GM18858 (cell line): Measurements from ENCODE around the gene COL19A1.

ENCODE experiments used
- ATAC-seq: cut with Tn5 transposase; IDR thresholded peaks from one replicate; pipeline ENCODE4 v1.9.1; 2021; ENCODE audit not compliant: unreplicated experiment

COL19A1 gene

GRCh38 chr6:70045413-70045812 lies 179.1 kb downstream of the COL19A1 start:
- ATAC-seq: no peak

- no peak for ATAC-seq
These were observed 185.1 kb downstream of the COL19A1 start for GRCh38 chr6:70051197-70052124.

- no peak for ATAC-seq
These were observed 192.8 kb downstream of the COL19A1 start for GRCh38 chr6:70059039-70059719.

DNA sequence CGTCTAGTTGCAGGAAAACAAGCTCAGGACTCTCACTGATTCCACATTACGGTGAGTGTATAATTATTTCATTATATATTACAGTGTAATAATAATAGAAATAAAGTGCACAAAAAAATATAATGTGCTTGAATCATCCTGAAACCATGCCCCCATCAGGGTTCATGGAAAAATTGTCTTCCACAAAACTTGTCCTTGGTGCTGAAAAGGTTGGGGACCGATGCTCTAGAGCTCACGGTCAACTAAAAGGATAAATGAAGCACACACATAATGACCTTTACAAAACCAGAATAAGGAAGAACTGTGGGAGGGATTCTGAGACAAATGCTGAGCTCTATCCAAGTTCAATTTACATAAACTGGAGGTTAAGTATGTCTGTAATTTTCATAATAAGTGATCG lies 194.3 kb downstream of the COL19A1 start:
- ATAC-seq: no peak

- ATAC-seq: no peak
These were observed 195.2 kb downstream of the COL19A1 start for GRCh38 chr6:70061546-70061945.

GRCh38 chr6:70062010-70062409 lies 195.7 kb downstream of the COL19A1 start:
- no peak for ATAC-seq

DNA sequence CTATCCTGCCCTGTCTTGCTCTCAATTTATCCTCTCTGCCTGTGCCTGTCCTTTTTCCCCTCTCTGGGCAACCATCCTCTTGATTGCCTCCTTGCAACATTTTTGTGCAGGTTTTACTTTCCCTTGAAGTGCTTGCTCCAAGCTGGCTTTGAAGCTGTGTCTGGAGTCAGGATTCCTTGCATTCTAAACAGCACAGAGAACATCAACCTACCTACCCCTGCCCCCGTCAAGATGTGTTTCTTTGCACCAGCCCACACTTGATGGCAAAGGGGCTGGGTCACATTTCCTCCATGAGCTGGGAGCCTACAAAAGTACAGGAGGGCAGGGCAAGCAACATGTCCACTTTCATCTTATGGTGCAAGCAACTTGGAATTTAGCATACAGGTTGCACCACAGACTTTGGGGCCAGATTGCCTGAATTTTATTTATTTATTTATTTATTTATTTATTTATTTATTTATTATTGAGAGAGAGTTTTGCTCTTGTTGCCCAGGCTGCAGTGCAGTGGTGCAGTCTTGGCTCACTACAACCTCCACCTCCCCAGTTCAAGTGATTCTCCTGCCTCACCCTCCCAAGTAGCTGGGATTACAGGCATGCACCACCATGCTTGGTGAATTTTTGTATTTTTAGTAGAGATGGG lies 206.3 kb downstream of the COL19A1 start:
- no peak for ATAC-seq

GRCh38 chr6:70073637-70074036 lies 207.3 kb downstream of the COL19A1 start:
- no peak for ATAC-seq

- peak; percentile 41 for ATAC-seq
These were observed 212.9 kb downstream of the COL19A1 start for GRCh38 chr6:70079241-70079640.

DNA sequence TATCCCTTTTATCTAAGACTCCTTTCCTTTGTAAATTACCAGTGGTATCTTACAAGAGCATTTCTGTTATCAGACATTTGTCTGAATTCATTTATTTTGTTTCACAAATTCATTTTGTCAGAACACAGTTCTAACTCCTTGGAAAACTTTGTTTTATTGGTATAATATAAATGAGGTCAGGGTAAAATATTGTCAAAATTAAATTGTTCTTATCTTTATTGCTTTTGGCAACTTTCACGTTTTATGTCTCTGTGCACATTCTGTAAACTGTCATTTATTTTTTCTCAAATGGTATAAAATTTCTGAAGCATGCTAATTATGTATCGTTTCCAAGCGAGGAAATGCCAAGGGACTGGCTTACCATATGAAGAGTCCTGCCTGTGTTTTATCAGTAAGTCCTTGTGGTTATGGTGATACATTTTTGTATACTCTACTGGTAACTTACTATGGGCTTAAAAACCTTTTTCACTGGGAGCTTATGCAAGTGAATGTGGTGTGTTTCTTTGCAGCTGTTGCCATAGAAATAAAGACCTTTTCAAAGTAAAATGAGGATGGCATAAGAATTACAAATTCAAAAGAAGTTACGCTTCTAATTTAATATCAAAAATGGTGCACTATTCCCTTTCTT lies 214.2 kb downstream of the COL19A1 start:
- ATAC-seq: no peak

- no peak for ATAC-seq
These were observed 216.5 kb downstream of the COL19A1 start for GRCh38 chr6:70082830-70083229.

GRCh38 chr6:70086806-70087205 lies 220.4 kb downstream of the COL19A1 start:
- ATAC-seq: no peak

GRCh38 chr6:70094156-70094555 lies 227.8 kb downstream of the COL19A1 start:
- ATAC-seq: no peak

DNA sequence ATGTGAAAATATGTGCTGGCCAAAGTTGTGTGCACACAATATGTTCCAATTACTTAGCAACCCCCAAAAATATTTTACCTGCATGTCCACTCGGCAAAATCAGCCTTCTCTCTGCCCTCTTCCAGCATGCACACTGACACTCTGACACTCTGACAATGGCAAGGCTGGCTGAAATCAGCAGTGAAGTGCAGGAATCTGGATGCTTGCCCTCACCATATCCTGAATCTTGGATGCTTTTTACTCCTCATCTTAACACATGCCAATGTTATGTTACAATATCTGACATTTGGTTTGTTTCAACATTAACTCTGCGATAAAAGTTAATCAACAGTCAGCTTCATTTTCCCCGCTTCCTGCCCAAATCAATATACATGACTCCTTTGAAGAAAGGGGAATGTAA lies 233.4 kb downstream of the COL19A1 start:
- ATAC-seq: no peak

DNA sequence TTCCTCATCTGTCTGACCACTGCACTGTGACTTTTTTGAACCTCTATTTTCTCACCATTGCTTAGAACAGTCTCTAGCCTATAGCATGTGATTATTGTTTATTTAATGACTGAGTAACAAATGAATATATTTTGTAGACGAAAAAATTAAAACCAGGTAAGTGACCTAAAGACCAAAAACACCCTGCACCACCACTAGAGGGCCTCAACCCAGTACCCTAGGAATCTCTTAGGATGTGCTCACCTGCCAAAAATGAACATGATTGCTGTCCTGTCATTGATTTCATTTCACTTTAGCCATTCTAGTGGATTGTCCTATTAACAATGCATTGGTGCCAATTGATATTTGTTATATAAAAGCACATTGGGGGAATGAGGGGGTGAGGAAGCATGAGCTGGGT lies 237.4 kb downstream of the COL19A1 start:
- ATAC-seq: no peak

GRCh38 chr6:70107852-70108629 lies 241.7 kb downstream of the COL19A1 start:
- peak; percentile 36 for ATAC-seq

GRCh38 chr6:70110126-70111022 lies 244.0 kb downstream of the COL19A1 start:
- peak; percentile 38 for ATAC-seq

GRCh38 chr6:70111737-70112136 lies 245.4 kb downstream of the COL19A1 start:
- no peak for ATAC-seq

DNA sequence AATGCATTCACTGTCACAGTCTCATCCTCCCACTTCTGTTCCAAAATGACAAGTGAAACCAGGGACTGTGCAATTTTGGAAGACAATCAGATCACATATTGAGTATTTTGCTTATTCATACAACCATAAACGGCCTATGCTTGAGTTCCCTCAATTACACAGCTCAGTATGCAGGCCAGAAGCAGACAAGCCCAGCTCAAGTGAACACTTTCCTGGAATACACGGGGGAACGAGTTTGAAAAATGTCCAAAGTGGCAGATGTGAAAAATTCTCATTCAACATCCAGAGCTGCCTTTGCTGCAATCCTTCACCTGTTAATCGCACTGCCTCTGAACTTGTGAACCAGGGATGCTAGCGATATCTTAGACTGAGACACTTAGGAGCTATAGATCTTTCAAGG lies 246.4 kb downstream of the COL19A1 start:
- ATAC-seq: no peak

DNA sequence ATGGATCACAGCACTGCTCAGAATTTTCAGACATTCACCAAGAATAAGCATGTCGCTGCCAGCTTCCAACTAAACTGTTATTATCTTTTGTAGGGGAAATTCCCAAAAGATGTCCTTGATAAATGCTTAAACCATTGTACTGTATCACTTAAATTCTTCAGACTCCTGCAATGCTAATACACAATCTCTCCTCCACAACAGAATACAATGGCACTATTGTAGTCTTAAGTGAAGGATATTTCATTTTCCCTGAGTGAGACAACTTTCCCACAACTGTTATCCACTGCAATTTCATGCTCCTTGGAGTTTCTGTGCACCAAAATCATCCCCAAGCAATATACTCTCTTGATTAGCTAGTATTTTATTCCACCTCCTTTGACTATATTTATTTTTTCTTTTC lies 246.8 kb downstream of the COL19A1 start:
- ATAC-seq: no peak
